ENCODE measurements around the gene CAMK1D. TPM values are rescaled to one million over a fixed set of nuclear protein-coding genes. Genes with fewer than 3 reads are reported as not detected.
"Not testable (repeated sequence)": the region's sequence is repeated elsewhere in the genome, so short reads cannot be mapped to it uniquely, and the experiment has no call there.

CAMK1D gene
- total RNA-seq, 1 donor from 2014 or later: 8.9 TPM

GRCh38 chr10:12707461-12708185, 358.3 kb downstream of the CAMK1D start:
- ATAC-seq: peak; percentile 81
- DNase-seq: no peak
- intact Hi-C loops (cut with micrococcal nuclease): no loop called here

GRCh38 chr10:12709000-12709401, 359.7 kb downstream of the CAMK1D start:
- ATAC-seq: no peak
- intact Hi-C loops (cut with micrococcal nuclease): no loop called here
- no peak for DNase-seq

- ATAC-seq (no peak), DNase-seq (no peak)
- intact Hi-C loops (cut with micrococcal nuclease): no loop called here
These were observed 360.2 kb downstream of the CAMK1D start for GRCh38 chr10:12709521-12709963.

- ATAC-seq (no peak), DNase-seq (no peak)
- intact Hi-C loops (cut with micrococcal nuclease): loop anchor here (2.0 kb wide), 1 partner anchor 447 kb away; no protein-coding TSS in a partner anchor
These were observed 360.8 kb downstream of the CAMK1D start for GRCh38 chr10:12710157-12710556.

GRCh38 chr10:12710594-12711349, 361.4 kb downstream of the CAMK1D start:
- peak; percentile 78 for DNase-seq
- peak; percentile 81 for ATAC-seq
- intact Hi-C loops (cut with micrococcal nuclease): loop anchor here (2.0 kb wide), 1 partner anchor 448 kb away; no protein-coding TSS in a partner anchor

GRCh38 chr10:12711350-12711708, 362.0 kb downstream of the CAMK1D start:
- intact Hi-C loops (cut with micrococcal nuclease): loop anchor here (2.0 kb wide), 1 partner anchor 449 kb away; no protein-coding TSS in a partner anchor
- DNase-seq (no peak), ATAC-seq (no peak)

GRCh38 chr10:12712293-12712983, 363.1 kb downstream of the CAMK1D start:
- ATAC-seq (no peak), DNase-seq (no peak)
- intact Hi-C loops (cut with micrococcal nuclease): no loop called here

GRCh38 chr10:12712984-12713316, 363.6 kb downstream of the CAMK1D start:
- DNase-seq; intact Hi-C loops (cut with micrococcal nuclease); ATAC-seq: not testable (repeated sequence)

- ATAC-seq (no peak), DNase-seq (no peak)
- intact Hi-C loops (cut with micrococcal nuclease): no loop called here
These were observed 366.7 kb downstream of the CAMK1D start for GRCh38 chr10:12716042-12716441.

- intact Hi-C loops (cut with micrococcal nuclease): no loop called here
- ATAC-seq: no peak
- no peak for DNase-seq
These were observed 368.8 kb downstream of the CAMK1D start for GRCh38 chr10:12717981-12718707.

GRCh38 chr10:12719365-12719764, 370.0 kb downstream of the CAMK1D start:
- peak; percentile 42 for DNase-seq
- intact Hi-C loops (cut with micrococcal nuclease): no loop called here
- peak; percentile 73 for ATAC-seq

- ATAC-seq (peak; percentile 89), DNase-seq (peak; percentile 81)
- intact Hi-C loops (cut with micrococcal nuclease): no loop called here
These were observed 371.1 kb downstream of the CAMK1D start for GRCh38 chr10:12720217-12720981.

- DNase-seq: no peak
- intact Hi-C loops (cut with micrococcal nuclease): no loop called here
- no peak for ATAC-seq
These were observed 372.0 kb downstream of the CAMK1D start for GRCh38 chr10:12721334-12721733.

- intact Hi-C loops (cut with micrococcal nuclease): no loop called here
- ATAC-seq (no peak), DNase-seq (no peak)
These were observed 373.9 kb downstream of the CAMK1D start for GRCh38 chr10:12723220-12723619.

GRCh38 chr10:12724807-12725579, 375.6 kb downstream of the CAMK1D start:
- intact Hi-C loops (cut with micrococcal nuclease): no loop called here
- no peak for DNase-seq
- ATAC-seq: no peak

- DNase-seq; ATAC-seq; intact Hi-C loops (cut with micrococcal nuclease): not testable (repeated sequence)
These were observed 376.2 kb downstream of the CAMK1D start for GRCh38 chr10:12725580-12725888.

- ATAC-seq: no peak
- intact Hi-C loops (cut with micrococcal nuclease): no loop called here
- no peak for DNase-seq
These were observed 377.9 kb downstream of the CAMK1D start for GRCh38 chr10:12726971-12727831.

All from left ventricle myocardium superior (tissue), 1 donor.